Measurements from ENCODE around the gene PDE1A. TPM values are rescaled to one million over a fixed set of nuclear protein-coding genes. Genes with fewer than 3 reads are reported as not detected.

PDE1A gene
- polyA plus RNA-seq, 1 experiment = 4.3 TPM

GRCh38 chr2:182191061-182191460 is 235.8 kb downstream of the PDE1A start:
- no peak for TF ChIP-seq CTCF (IDR thresholded peaks at IDR 0.05; ENCODE audit: low read depth, low read length)
- no peak for DNase-seq (ENCODE audit: low read depth, low spot score)
- Histone ChIP-seq H3K9me3 (ENCODE audit: control insufficient read depth, insufficient read depth, low read length) (no peaks in the 10 kb centered on the region), H3K27ac (ENCODE audit: low read depth, low read length) (no peak overlapping the region), H3K4me3 (ENCODE audit: low read depth, low read length) (no peak overlapping the region), H3K27me3 (ENCODE audit: control insufficient read depth, insufficient read depth, low read length) (no peaks in the 10 kb centered on the region)
- CTCF ChIA-PET = interaction anchor here (1.5 to 3.3 kb wide), 3 partner anchors 9 to 461 kb away, joined by 4 to 25 read pairs (median 7); no protein-coding TSS in a partner anchor
- POLR2A ChIA-PET = no interaction called here

- H3K9me3 ChIP-seq (ENCODE audit: control insufficient read depth, insufficient read depth, low read length) = no peaks in the 10 kb centered on the region
- CTCF ChIA-PET = interaction anchor here (0.6 to 5.2 kb wide), 47 partner anchors 8 to 793 kb away, joined by 3 to 116 read pairs (median 4); partner anchors contain the start of genes DNAJC10 and PDE1A
- H3K27me3 ChIP-seq (ENCODE audit: control insufficient read depth, insufficient read depth, low read length) = no peaks in the 10 kb centered on the region
- POLR2A ChIA-PET = no interaction called here
- no peak for DNase-seq (ENCODE audit: low read depth, low spot score)
- TF ChIP-seq CTCF (IDR thresholded peaks at IDR 0.05; ENCODE audit: low read depth, low read length) = no peak
- no peak overlapping the region for H3K4me3 ChIP-seq (ENCODE audit: low read depth, low read length)
- no peak overlapping the region for H3K27ac ChIP-seq (ENCODE audit: low read depth, low read length)
Observed at GRCh38 chr2:182187130-182187529, 239.7 kb downstream of the PDE1A start.

- ChIA-PET POLR2A (no interaction called here), CTCF (interaction anchor here (0.6 to 5.2 kb wide), 52 partner anchors 9 to 794 kb away, joined by 3 to 116 read pairs (median 4); partner anchors contain the start of genes DNAJC10 and PDE1A)
- Histone ChIP-seq H3K9me3 (ENCODE audit: control insufficient read depth, insufficient read depth, low read length) (no peaks in the 10 kb centered on the region), H3K4me3 (ENCODE audit: low read depth, low read length) (no peak overlapping the region), H3K27ac (ENCODE audit: low read depth, low read length) (no peak overlapping the region), H3K27me3 (ENCODE audit: control insufficient read depth, insufficient read depth, low read length) (no peaks in the 10 kb centered on the region)
- TF ChIP-seq CTCF (IDR thresholded peaks at IDR 0.05; ENCODE audit: low read depth, low read length) = peak; percentile 67
- DNase-seq (ENCODE audit: low read depth, low spot score) = no peak
Observed at GRCh38 chr2:182186132-182186735, 240.6 kb downstream of the PDE1A start.

- Histone ChIP-seq H3K9me3 (ENCODE audit: control insufficient read depth, insufficient read depth, low read length) (no peaks in the 10 kb centered on the region), H3K27ac (ENCODE audit: low read depth, low read length) (no peak overlapping the region), H3K27me3 (ENCODE audit: control insufficient read depth, insufficient read depth, low read length) (no peaks in the 10 kb centered on the region), H3K4me3 (ENCODE audit: low read depth, low read length) (no peak overlapping the region)
- ChIA-PET CTCF (no interaction called here), POLR2A (no interaction called here)
- DNase-seq (ENCODE audit: low read depth, low spot score) = no peak
- no peak for TF ChIP-seq CTCF (IDR thresholded peaks at IDR 0.05; ENCODE audit: low read depth, low read length)
Observed at GRCh38 chr2:182182436-182182835, 244.4 kb downstream of the PDE1A start.

- Histone ChIP-seq H3K27me3 (ENCODE audit: control insufficient read depth, insufficient read depth, low read length) (no peaks in the 10 kb centered on the region), H3K9me3 (ENCODE audit: control insufficient read depth, insufficient read depth, low read length) (no peaks in the 10 kb centered on the region), H3K27ac (ENCODE audit: low read depth, low read length) (no peak overlapping the region), H3K4me3 (ENCODE audit: low read depth, low read length) (no peak overlapping the region)
- POLR2A ChIA-PET = no interaction called here
- no peak for DNase-seq (ENCODE audit: low read depth, low spot score)
- CTCF ChIA-PET = no interaction called here
- no peak for TF ChIP-seq CTCF (IDR thresholded peaks at IDR 0.05; ENCODE audit: low read depth, low read length)
Observed at GRCh38 chr2:182181381-182181780, 245.5 kb downstream of the PDE1A start.

Data from AG04450 (cell line).